HG02798 (cell line): ENCODE measurements around the gene LRP8.

ENCODE experiments used
- ATAC-seq: cut with Tn5 transposase; IDR thresholded peaks from one replicate; pipeline ENCODE4 v1.9.1; 2021; ENCODE audit warnings: mild to moderate bottlenecking; ENCODE audit not compliant: unreplicated experiment, poor library complexity

LRP8 gene

GRCh38 chr1:53328009-53328461 is at the start of gene LRP8:
Gene LRP8 (minus strand): TSS chr1:53328070. CDS start chr1:53327912, 158 bp downstream.
- ATAC-seq = peak; percentile 51

- ATAC-seq = no peak
Measured at GRCh38 chr1:53377438-53377841, 49.6 kb upstream of the LRP8 start.

GRCh38 chr1:53376742-53377437 is 49.0 kb upstream of the LRP8 start:
- no peak for ATAC-seq

- no peak for ATAC-seq
Measured at GRCh38 chr1:53376041-53376461, 48.2 kb upstream of the LRP8 start.

GRCh38 chr1:53375440-53375839 is 47.6 kb upstream of the LRP8 start:
- no peak for ATAC-seq

- no peak for ATAC-seq
Measured at GRCh38 chr1:53373246-53373645, 45.4 kb upstream of the LRP8 start.

GRCh38 chr1:53372501-53372951 is 44.7 kb upstream of the LRP8 start:
- ATAC-seq = no peak

GRCh38 chr1:53371851-53372250 is 44.0 kb upstream of the LRP8 start:
- ATAC-seq = no peak

GRCh38 chr1:53371121-53371666 is 43.3 kb upstream of the LRP8 start:
- ATAC-seq = no peak

- no peak for ATAC-seq
Measured at GRCh38 chr1:53370369-53370961, 42.6 kb upstream of the LRP8 start.

- ATAC-seq = no peak
Measured at GRCh38 chr1:53369761-53370160, 41.9 kb upstream of the LRP8 start.

GRCh38 chr1:53369034-53369750 is 41.3 kb upstream of the LRP8 start:
- ATAC-seq = no peak

- ATAC-seq = no peak
Measured at GRCh38 chr1:53368314-53369033, 40.6 kb upstream of the LRP8 start.

GRCh38 chr1:53367503-53368313 is 39.8 kb upstream of the LRP8 start:
- ATAC-seq = peak; percentile 92

- ATAC-seq = no peak
Measured at GRCh38 chr1:53366901-53367502, 39.1 kb upstream of the LRP8 start.

- ATAC-seq = no peak
Measured at GRCh38 chr1:53365437-53366063, 37.7 kb upstream of the LRP8 start.

- no peak for ATAC-seq
Measured at GRCh38 chr1:53362851-53363642, 35.2 kb upstream of the LRP8 start.

- ATAC-seq = no peak
Measured at GRCh38 chr1:53362270-53362669, 34.4 kb upstream of the LRP8 start.
